SW480 (cell line): ENCODE data around the gene TMEM221.
"Not testable (repeated sequence)": the region's sequence is repeated elsewhere in the genome, so short reads cannot be mapped to it uniquely, and the experiment has no call there.

ENCODE experiments used
- DNase-seq: peaks from one replicate; pipeline ENCODE4 v3.0.0-alpha.2; 2016; ENCODE audit warnings: low spot score

The TMEM221 gene

DNA sequence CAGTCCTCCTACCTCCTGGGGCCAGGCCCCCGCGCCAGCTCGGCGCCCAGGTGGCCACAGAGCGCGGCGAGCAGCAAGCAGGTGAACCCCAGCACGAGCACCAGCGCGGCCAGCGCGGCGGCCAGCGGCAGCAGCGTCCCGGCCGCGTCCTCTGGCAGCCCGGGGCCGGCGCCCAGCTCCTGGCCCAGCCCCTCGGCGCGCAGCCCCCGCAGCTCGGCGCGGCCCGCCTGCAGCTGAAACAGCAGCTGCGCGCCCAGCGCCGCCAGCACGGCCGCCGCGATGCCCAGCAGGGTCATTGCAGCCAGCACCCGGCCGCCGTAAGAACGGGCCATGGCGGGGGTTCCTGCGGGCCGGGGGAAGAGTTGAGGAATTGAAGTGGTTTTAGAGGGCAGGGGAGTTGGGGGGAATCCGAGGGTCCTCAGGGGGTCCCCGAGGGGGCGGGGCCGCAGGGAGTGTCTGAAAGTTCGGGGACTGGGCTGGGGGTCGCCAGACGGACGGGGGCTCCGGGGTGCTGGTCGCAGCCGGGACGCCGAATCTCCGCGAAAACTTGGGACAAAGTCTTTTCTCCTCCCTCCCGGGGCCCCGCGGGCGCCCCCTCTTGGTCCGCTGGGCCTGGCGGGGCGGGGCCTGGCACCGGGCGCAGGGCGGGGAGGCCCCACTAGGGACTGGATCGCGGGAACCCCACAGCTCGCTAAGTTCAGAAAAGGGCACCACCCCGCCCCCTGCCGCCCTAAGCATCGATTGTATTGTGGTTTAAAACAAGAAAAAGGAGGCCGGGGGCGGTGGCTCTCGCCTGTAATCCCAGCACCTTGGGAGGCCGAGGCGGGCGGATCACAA is at the start of gene TMEM221:
Gene TMEM221 (minus strand): TSS at position 538 of the 837 bp plus-strand sequence. CDS start 206 bp downstream, at position 332.
- peak; percentile 30 for DNase-seq

DNA sequence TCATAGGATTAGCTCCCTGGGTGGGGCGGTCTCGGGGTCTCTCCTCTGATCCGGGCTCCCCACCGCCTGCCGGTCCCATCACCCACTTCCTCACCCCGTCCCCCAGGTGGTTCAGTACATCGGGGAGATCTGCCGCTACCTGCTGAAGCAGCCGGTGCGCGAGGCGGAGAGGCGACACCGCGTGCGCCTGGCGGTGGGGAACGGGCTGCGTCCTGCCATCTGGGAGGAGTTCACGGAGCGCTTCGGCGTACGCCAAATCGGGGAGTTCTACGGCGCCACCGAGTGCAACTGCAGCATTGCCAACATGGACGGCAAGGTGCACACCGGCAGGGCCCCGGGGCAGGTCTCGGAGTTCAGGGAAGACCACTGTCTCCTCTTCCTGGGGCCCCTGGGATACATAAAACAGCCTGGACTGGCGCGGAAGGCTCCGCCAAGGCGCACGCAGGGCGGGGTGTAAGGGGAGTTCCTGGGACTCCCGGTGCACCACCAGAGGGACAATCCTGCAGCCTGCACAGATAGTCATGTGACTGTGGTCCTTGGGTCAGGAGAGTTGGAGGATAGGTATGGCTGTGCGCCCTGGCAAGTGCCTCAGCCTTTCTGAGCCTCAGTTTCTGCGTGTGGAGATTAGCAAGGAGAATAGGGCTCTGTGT is 48.8 kb upstream of the TMEM221 start:
- no peak for DNase-seq

DNA sequence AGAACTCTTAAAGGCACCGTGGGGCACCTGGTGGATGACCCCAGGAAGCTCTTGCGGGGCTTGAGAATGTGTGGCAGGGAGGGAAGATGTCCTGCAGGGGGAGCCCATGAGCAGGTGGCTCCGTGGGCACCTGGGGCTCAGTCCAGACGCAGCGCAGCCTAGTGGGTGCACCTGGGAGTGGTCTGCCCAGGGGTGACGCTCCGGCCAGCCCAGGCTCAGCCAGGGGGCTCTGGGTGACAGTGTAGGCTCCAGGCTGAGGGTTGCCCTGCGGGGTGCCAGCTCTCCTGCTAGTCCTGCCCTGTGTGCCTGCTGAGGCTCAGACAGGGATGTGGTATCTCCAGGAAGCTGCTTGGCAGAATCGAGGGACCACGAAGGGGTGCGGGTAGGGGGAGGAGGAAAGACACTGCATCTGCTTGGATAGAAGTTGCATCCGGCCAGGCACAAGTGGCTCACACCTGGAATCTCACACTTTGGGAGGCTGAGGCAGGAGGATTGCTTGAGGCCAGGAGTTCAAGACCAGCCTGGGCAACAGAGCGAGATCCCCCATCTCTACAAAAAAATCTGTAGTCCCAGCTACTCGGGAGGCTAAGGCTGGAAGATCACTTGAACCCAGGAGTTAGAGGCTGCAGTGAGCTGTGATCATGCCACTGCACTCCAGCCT is 48.0 kb upstream of the TMEM221 start:
- peak; percentile 63 for DNase-seq

DNA sequence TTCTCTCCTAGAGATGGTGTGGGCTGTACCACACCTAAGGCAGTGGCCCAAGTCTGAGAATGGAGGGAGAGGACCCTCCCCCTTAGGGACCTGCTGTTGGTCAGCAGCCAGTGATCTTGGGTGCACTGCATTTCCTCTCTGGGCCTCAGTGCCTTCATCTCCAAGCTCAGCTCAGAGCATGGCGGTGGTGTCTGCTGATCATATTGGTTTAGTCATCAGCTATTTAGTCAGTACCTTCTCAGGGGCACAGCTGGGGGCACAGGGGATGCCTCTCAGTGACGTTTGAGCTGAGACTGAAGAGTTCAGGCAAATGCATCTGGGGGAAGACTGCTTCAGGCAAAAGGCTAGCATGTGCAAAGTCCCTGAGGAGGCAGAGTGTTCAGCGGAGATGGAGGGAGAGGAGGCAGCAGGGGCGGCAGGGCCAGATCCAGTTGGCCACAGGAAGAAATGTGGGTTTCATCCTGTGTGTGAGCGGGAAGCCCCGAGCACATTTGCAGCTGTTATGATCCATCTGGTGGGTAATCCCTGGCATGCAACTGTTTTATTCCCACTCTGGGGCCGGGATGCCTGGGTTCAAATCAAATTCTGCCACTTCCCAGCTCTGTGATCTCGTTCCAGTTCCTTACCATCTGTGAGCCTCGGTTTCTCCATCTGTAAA is 47.3 kb upstream of the TMEM221 start:
- no peak for DNase-seq

DNA sequence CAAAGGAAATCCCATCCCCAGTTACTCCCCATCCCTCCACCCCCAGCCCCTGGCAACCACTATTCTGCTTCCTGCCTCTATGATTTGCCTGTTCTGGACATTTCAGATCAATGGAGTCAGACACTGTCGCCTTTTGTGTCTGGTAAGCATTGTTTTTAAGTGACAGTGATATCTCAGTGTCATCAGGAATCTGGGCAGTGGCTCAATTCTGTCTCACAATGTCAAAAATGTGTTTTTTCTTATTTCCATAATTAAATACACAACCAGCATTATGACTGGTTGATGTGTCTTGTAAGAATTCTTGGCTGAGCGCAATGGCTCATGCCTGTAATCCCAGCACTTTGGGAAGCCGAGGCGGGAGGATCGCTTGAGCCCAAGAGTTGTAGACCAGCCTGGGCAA is 42.8 kb upstream of the TMEM221 start:
- no peak for DNase-seq

DNA sequence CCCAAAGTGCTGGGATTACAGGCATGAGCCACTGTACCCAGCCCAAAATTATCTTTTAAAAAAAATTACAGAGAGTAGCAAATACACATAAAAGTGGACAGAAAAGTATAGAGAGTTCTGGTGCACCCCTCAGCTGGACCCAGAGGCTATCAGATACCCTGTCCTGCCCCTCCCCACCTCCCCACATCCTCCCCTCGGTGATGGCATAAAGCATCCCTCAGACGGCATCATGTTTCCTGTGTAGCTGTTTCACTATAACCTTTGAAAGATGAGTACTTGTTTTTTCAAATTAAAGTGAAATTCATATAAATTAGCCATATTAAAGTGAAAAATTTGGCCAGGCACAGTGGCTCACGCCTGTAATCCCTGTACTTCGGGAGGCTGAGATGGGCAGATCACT is 41.9 kb upstream of the TMEM221 start:
- no peak for DNase-seq

DNA sequence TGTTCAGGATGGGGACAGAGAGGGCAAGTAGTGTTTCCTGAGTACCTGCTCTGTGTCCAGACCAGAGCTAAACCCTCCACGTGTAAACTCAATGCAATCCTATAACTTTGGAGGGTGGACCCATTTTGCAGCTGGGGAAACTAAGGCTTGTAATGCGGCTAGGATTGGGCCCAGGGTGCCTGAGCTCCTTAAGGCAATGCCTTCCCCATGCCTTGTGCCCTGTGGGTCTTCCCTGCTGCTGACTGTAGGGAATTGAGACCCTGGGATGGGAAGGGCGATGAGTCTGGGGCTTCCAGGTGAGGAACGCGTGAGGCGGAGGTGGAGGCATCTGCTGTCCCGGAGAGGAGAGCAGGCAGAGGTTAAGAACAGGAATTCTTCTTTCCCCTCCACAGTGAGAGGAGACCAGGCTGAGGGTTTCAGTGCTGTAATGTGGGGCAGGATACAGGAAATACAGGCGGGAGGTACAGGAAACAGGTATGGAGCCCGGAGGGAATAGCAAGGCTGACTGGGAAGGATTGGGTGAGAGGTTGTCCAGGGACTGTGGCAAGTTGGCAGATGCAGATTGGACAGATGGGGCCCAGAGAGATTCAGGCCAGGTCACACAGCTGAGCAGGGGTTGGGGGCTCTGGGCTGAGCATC is 41.0 kb upstream of the TMEM221 start:
- no peak for DNase-seq

DNA sequence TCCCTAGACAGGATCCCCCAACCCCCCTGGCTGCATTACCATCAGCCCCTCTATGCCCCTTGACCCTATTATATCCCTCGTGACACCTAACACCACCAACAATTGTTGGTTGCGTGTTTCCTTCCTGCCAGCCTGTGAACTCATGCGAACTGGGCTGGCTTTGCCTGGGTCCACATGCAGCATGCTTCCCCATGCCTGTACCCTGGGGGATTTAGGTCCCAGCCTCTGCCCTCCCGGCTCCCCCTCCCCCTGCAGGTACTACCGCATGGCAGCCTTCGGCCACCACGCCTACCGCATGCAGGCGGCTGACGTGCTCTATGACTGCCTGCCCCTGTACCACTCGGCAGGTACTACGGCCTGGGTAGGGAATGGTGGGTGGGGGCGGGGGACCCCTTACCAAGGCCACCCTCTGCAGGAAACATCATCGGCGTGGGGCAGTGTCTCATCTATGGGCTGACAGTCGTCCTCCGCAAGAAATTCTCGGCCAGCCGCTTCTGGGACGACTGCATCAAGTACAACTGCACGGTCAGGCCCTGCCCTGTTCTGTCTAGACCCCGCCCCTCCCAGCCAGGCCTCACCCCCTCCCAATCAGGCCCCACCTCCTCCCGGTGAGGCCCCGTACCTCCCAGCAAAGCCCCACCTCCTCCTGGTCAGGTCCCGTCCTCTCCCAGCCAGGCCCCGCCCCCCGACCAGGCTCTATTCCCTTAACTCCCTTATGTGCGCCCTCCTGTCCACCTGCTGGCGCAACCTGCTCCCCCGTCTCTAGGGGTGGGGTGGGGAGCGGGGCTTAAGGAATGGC is 40.3 kb upstream of the TMEM221 start:
- peak; percentile 83 for DNase-seq

DNA sequence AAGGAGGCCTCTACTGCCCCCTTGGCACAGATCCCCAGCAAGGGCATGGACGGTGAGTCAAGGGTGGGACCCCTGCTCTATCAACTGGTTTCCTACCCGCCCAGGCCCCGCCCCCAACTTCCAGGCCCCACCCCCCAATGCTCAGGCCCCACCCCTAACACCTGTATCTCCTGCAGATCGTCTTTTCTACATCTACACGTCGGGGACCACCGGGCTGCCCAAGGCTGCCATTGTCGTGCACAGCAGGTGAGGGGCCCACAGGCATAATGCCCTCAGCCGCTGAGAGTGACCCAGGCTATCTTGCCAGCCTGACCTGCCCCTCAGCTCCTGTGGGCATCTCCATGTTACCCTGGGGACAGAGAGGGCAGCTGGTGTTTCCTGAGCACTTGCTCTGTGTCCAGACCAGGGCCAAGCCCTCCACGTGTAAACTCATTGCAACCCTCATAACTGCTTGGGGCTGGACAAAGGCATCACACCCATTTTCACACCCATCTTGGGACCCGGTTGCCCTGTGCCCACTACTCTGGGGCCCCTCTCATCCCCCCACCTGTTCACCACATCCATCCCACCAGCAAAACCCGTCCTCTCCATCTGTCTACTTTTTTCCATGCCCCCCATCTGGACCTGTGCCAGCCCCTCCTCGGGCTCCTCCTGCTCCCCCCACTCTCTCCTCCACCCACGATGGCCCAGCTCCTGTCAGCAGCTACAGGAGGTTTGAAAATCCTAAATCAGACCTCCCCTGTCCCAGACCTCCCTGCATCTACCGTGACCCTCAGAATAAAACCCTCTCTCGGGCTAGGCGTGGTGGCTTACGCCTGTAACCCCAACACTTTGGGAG is 39.0 kb upstream of the TMEM221 start:
- DNase-seq = no peak

DNA sequence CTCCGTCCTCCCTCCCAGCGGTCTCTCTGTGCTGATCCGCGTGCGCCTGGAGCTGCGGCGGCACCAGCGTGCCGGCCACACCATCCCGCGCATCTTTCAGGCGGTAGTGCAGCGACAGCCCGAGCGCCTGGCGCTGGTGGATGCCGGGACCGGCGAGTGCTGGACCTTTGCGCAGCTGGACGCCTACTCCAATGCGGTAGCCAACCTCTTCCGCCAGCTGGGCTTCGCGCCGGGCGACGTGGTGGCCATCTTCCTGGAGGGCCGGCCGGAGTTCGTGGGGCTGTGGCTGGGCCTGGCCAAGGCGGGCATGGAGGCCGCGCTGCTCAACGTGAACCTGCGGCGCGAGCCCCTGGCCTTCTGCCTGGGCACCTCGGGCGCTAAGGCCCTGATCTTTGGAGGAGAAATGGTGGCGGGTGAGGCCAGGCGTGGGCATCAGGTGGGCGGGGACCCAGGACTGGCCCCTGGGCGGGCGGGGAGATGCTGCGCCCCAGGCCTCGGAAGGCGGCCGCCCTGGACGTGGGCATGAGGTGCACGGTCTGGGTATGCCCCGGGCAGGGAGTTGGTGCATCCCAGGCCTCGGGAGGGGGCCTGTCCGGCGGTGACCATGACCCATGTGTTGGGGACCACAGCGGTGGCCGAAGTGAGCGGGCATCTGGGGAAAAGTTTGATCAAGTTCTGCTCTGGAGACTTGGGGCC is 38.2 kb upstream of the TMEM221 start:
- no peak for DNase-seq

DNA sequence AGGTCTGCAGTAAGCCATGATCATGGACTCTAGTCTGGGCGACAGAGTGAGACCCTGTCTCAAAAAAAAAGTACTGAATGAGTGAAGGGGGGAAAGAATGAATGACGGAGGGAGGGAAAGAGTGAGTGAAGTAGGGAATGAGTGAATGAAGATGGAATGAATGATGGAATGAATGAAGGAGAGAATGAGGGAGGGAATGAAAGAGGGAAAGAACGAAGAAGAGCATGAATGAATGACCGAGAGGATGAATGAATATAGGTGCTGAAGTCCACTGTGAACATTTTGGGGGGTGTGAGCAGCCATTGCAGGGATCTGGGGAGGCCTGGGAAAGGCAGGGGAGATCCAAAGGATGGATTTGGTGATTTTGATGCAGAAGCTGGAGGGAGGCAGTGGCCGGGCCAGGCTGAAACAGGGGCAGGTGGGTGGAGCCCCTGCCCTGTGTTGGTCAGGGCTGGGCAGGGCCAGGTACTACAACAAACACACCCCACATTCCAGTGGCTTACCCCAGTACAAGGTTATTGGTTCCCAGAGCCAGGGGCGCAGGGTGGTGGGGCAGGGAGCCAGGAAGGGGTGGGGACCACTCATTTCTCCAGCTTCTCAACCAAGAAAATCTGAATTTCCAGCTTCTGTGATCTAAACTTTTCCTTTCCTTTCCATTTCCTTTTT is 36.2 kb upstream of the TMEM221 start:
- DNase-seq = peak; percentile 59

DNA sequence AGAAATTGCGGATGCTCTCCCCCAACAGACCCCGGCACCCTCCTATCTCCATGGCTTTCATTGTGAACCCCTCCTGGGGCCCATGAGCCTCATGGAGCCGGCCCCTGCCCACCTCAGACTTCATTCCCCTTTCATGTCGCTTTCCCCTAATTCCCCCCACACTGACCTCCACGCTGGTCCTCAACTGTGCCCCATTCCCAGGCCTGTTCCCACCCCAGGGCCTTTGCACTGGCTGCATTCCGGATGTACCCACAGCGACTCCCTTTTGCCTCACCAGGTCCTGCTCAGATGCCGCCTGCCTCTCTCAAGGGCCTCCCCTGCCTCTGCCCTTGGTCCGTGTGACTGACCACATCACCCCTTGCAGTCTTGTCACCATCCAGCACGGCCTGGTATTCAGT is 35.1 kb upstream of the TMEM221 start:
- no peak for DNase-seq

DNA sequence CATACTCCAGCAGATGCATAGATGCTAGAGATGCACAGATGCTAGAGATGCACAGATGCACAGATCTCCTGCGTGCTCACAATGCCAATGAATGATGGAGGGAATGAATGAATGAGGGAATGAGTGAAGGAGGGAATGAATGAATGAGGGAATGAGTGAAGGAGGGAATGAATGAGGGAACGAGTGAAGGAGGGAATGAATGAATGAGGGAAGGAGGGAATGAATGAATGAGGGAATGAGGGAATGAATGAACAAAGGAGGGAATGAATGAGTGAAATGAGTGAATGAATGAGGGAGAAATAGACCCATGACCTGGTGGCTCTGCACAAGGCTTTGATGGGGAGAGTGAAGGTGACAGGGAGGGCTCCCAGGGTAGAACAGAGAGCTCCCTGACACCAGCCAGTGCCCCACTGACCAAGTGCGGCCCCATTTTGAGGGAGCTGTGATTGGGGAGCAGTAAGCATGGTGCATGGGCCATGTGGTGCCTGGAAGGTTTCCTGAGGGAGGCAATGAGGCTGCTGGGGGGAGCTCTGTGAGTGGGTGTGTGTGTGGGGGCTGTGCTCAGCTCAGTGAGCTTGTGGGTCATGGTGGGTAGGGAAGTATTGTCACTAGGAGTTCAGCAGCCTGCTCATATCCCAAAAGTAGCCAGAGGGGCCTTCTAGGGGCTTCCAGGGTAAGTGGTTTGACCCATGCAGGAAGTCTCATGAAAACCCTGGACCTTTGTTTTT is 34.6 kb upstream of the TMEM221 start:
- DNase-seq = no peak

DNA sequence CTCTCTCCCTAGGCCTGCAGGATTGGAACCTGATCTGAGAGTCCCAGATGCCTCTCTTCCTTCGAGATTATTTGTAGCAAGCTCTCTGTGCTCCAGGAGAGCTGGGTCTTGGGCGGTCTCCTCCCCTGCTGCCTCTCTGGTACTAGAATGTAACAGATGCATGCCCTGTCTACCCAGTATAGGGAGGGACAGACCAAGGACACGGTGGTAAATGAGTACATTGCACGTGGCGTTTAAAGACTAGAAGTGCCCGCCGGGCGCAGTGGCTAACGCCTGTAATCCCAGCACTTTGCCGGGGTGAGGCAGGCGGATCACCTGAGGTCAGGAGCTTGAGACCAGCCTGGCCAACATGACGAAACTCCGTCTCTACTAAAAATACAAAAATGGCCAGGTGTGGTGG is 33.5 kb upstream of the TMEM221 start:
- no peak for DNase-seq

DNA sequence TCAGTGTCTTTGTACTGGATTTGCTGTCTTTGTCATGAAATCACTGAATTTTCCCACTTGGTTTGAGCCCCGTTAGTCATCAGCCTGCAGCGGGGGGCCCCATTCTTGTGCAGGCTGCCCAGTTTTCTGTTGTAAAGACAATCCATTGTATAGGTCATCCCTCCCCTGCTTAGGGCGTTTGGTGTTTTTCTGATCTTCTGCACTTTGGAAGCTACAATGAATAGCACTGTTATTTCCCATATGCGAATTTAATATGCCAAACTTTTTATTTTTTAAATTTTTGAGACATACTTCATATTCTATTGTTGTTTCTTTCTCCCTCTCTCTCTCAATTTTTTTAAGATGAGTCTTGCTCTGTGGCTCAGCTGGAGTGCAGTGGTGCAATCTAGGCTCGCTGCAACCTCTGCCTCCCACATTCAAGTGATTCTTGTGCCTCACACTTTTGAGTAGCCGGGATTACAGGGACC is 30.9 kb upstream of the TMEM221 start:
- no peak for DNase-seq

DNA sequence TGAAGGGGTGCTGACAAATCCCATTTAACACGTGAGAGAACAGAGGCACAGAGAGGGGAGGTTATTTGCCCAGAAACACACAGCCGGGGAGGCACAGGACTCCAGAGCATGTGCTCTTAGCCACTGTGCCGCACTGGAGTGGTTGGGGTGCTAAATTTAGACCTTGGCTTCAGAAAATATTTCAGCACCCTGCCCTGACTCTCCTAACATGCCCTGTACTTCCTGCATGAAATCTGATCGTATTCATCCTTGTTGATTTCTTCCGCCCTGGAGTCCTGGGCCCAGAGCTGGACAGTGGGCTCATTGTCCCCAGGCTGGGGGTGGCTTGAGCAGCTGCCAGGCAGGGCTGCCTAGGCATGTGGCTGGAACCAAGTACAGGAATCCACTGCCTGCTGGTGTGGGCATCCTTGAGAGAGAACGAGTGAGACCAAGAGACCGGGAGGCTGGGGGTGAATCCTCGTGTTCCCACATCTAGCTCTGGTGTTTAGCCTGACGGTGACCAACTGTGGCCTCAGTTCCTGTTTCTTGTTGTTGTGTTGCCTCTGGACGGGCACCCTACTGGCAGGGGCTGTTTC is 27.2 kb upstream of the TMEM221 start:
- DNase-seq = peak; percentile 93

DNA sequence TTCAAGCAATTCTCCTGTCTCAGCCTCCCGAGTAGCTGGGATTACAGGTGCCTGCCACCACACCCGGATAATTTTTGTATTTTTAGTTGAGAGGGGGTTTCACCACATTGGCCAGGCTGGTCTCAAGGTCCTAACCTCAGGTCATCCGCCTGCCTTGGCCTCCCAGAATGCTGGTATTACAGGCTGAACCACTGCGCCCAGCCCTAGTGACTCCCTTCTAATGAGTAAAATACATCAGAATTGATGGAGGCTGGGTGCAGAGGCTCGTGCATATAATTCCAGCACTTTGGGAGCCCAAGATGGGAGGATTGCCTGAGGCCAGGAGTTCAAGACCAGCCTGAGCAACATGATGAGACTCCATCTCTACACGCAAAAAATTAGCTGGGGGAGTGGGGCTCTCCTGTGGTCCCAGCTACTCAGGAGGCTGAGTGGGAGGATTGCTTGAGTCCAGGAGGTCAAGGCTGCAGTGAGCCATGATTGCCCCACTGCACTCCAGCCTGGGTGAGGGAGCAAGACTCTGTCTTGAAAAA is 26.6 kb upstream of the TMEM221 start:
- not testable (repeated sequence) for DNase-seq

DNA sequence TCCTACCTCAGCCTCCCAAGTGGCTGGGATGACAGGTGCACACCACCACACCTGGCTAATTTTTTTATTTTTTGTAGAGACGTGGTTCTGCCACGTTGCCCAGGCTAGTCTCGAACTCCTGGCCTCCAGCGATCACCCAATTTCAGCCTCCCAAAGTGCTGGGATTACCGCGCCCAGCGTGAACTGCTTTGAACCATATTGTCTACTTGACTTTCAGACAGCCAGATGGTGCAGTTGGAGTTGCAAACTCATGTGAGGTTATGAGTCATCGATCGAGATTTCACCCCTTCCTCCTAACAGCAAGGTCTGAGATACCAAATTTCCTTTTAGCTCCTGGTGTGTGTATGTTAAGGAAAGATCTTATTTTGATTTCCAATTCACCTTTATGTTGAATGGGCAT is 24.6 kb upstream of the TMEM221 start:
- DNase-seq = peak; percentile 67
